GM13976 (cell line): ENCODE results near the gene RERE.

ENCODE experiments used
- DNase-seq: peaks from one replicate; pipeline ENCODE4 v3.0.0; 2012; ENCODE audit warnings: low spot score
- in situ Hi-C: fragments of 300-500 bp; cut with MboI; formaldehyde crosslinking; loops from one replicate; pipeline ENCODE4 v1.12.0; 2022; ENCODE audit warnings: low sequenced_read_pairs, mixed read lengths, inconsistent platforms; ENCODE audit not compliant: unreplicated experiment
- TF ChIP-seq, protein P1 (sequence below): IDR thresholded peaks from 2 replicates; pipeline ENCODE4 v1.5.1; 2012; ENCODE audit warnings: borderline replicate concordance, mild to moderate bottlenecking; ENCODE audit not compliant: insufficient read depth; ENCODE audit errors: extremely low read depth, missing control alignments, control extremely low read depth

RERE gene

DNA sequence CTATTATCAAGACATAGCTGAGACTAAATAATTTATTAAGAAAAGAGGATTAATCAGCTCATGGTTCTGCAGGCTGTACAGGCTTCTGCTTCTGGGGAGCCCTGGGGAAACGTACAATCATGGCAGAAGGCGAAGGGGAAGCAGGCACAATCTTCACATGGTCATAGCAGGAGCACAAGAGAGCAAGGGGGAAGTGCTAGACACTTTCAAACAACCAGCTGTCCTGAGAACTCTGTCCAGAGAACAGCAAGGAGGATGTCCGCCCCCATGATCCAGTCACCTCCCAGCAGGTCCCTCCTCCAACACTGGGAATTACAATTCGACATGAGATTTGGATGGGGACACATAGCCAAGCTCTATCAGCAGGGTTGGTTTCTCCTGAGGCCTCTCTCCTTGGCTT, 509.8 kb downstream of the RERE start:
- TF ChIP-seq, protein P1, sequence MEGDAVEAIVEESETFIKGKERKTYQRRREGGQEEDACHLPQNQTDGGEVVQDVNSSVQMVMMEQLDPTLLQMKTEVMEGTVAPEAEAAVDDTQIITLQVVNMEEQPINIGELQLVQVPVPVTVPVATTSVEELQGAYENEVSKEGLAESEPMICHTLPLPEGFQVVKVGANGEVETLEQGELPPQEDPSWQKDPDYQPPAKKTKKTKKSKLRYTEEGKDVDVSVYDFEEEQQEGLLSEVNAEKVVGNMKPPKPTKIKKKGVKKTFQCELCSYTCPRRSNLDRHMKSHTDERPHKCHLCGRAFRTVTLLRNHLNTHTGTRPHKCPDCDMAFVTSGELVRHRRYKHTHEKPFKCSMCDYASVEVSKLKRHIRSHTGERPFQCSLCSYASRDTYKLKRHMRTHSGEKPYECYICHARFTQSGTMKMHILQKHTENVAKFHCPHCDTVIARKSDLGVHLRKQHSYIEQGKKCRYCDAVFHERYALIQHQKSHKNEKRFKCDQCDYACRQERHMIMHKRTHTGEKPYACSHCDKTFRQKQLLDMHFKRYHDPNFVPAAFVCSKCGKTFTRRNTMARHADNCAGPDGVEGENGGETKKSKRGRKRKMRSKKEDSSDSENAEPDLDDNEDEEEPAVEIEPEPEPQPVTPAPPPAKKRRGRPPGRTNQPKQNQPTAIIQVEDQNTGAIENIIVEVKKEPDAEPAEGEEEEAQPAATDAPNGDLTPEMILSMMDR = no peak
- in situ Hi-C loops = no loop called here
- DNase-seq = no peak

DNA sequence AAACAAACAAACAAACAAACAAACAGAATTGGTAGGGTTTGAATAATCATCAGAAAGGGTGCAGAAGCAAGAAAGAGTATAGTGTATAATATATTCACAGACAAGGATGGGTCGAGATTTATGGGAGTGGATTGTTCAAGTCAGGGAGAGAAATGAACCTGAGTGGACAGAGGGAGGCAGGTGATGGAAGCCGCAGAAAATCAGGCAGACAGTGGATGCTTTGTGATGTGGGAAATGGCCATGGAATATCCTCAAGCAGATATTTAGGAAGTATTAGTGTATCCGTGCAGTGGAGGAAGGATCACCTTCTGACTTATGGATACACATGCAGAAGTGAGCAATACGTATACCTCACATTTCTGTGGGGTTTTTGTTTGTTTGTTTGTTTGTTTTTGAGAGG, 513.6 kb downstream of the RERE start:
- TF ChIP-seq, protein P1 = no peak
- DNase-seq = no peak
- in situ Hi-C loops = no loop called here

DNA sequence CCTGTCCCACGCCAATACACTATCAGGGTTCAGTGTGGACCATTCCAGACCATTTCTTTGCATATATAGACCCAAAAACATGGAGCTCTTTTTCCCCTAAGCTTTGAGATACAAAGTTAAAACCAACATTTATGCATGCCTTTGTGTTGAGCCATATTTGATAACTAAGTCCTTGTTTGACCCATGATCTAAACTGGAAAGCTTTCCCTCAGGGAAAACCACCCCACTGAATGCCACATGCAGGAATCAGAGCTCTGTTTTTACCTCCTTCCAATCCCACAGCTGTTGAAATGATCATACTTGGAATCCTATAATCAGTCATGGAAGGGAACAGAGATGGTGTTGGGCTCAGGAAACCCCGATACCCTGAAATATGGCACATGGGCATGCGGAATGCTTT, 514.3 kb downstream of the RERE start:
- TF ChIP-seq, protein P1 = no peak
- in situ Hi-C loops = no loop called here
- no peak for DNase-seq
